ENCODE results near the gene ANKRD9.

DNA sequence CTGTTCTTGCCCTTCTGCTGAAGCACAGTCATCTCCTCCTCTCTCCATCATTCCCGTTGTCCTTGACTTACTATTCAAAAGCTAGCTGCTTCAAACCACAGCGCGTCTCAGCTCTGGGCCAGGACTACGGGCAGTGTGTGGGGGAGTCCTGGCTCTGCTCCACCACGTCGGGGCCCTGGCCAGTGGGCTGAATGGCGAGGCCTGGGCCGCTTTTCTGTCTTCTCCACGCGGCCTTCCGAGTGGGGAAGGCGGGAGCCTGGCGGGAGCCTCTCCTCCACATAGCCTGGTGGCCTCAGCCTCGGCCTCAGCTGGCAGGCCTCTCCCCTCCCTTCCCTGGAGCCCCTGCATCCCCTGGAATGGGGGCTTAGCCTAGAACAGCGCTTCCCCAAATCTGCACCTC lies 16.5 kb downstream of the ANKRD9 start:
- TF ChIP-seq CTCF (IDR thresholded peaks at IDR 0.05), result no peak
- no peak for TF ChIP-seq POLR2A (IDR thresholded peaks at IDR 0.05)
